ENCODE results near the gene SP8.

The SP8 gene

DNA sequence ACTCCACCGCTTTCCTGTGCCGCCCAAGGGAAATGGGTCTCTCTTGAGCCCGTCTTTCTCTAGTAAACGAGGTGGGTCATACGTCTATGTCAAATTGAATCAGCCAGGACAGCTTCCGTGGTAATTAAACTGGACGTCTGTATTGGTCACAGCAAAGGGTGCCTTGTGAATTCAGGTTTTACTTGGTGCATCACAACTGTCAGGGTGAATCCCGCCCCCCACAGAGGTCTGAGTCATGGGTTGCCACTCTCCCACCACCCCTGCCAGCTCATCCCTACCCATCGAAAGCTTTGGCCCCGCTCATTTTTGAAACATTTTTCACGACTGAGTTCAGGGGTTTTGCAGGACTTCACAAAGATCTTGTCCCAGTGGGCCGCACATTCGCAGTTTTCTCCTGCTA lies 8.0 kb upstream of the SP8 start:
- no peak for DNase-seq (ENCODE audit: low read depth in 3 of 3, low spot score in 1 of 3)

DNA sequence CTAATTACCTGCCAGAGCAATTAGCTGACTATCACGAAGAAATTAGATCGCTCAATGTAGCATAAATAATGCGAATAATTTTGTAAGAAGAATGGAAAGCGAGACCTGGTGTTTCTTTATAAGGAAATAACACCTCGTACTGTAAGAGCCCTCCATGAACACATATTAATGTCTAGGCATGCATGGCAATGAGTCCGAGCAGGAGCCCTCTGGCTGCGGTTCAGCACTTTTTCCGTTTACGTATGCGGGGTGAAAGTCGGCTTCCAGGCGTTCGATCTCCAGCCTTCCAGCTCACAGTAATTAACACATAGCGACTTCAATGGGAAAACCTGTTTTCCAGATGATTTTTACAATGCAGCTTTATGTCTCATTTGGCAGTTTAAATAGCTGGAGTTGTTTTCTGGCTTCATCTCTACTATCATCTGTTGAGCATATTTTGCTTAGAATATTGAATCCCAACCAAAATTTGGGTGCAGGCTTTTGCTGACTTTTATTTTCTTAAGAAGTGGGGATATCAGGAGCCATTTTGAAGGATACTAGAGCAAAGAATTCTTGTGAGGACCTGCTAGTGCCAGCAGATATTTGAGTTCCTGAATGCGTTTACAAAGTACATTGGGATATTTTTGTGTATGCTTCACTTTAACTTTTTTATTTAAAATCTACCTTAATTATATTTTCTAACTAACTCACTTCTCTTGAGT lies 7.2 kb upstream of the SP8 start:
- no peak for DNase-seq (ENCODE audit: low read depth in 3 of 3, low spot score in 1 of 3)

DNA sequence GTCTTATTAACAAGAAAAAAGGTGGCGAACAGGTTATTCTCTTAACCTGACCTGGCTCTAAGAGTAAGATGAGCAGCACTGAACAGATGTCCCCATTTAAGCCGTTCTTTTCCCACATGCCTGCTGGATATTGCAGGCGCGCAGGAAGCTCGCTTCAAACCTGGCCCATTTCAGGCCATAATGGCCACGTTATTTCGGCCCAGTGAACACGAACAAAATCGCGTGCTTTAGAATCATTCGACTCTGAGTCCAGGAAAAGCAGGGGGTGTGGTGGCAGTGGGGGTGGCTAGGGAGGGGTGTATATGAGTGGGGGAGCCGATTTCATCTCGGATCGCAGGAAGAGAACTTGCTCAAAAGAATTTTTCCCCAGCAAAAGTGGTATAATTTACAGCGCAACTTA lies 6.6 kb upstream of the SP8 start:
- DNase-seq (ENCODE audit: low read depth in 3 of 3, low spot score in 1 of 3), result no peak

- DNase-seq (ENCODE audit: low read depth in 3 of 3, low spot score in 1 of 3), result no peak
Measured at GRCh38 chr7:20791538-20792434, 5.1 kb upstream of the SP8 start.

GRCh38 chr7:20790375-20790774 lies 3.7 kb upstream of the SP8 start:
- no peak for DNase-seq (ENCODE audit: low read depth in 3 of 3, low spot score in 1 of 3)

DNA sequence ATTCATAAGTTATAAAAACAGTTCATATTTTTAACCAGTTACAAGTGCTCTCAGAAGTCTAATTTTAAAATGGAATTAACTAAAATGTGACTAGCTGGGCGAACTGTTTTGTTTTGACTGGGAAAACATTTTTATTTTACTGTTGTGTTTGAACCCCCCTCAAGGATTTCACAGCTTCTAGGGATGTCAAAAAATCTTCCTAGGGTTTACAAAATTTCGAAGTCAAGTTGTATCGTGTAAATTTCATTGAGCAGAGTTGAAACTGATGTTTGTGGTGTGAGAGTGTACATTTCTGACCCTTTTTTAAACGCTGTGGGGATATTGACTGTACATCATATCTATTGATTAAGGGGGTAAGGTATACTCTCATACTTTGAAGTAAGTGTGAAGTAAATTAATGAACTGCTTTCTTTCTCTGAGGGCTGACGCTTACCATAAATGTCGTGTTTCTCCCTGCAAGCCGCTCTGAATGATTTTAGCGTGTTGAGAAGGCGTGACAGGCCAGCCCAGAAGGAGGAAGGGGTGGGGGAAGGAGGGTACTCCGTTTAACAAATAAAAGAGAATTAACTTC lies 1.8 kb upstream of the SP8 start:
- DNase-seq (ENCODE audit: low read depth in 3 of 3, low spot score in 1 of 3), result no peak

DNA sequence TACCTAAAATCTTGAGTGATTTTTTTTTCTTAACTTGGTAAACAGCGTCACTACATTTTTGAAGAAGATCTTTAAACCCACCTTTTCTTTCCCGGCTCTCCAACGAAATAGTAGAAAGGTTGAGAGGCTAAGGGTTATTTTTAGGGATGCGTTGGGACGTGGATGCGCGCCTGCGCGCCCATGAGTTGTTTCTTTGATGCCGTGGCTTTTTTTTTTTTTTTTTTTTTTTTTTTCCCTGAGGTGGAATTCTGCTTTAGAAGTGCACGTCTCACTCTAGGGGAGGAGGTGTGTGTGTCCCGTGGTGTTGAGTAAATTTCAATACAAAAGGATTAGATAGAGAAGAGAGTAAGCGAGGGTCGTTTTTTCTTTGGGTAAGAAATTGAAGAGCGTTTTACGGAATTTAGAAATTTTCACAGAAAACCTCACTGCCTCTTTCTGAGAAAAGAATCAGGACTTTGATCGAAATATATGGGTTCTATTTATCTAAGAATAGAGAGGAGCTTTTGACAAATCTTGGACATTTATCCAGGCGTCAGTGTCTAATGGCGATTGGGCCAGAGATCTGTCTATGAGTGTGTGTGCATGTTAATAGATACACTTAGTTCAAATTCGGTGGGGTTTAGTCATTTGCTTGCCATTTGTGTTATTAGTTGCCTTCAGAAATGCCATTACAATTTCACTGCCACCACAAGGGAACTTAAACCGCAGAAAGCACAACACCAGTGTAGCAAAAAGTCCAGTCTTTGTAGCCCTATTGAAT lies 1.2 kb upstream of the SP8 start:
- DNase-seq (ENCODE audit: low read depth in 3 of 3, low spot score in 1 of 3), result no peak

DNA sequence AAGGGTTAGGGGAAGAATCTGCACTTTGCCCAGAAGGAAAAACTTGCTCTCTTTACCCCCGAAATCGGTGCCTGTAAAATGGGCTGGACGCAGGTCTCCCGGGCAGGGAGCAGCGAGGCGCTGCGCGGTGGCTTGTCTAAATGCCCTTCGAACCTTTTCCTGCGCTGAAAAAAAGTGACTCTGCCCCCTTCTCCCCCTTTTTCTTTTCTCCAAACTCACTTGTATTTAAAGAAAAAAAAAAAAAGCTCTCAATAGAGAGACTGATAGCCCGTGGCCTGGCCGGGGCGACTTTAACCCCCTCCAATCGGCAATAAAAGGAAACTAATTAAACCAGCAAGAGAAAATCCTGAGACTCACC lies 286 bp downstream of the SP8 start:
- no peak for DNase-seq (ENCODE audit: low read depth in 3 of 3, low spot score in 1 of 3)

- DNase-seq (ENCODE audit: low read depth in 3 of 3, low spot score in 1 of 3), result no peak
Measured at GRCh38 chr7:20786049-20786412, 655 bp downstream of the SP8 start.

GRCh38 chr7:20785157-20786048 lies 1.3 kb downstream of the SP8 start:
- DNase-seq (ENCODE audit: low read depth in 3 of 3, low spot score in 1 of 3), result no peak

DNA sequence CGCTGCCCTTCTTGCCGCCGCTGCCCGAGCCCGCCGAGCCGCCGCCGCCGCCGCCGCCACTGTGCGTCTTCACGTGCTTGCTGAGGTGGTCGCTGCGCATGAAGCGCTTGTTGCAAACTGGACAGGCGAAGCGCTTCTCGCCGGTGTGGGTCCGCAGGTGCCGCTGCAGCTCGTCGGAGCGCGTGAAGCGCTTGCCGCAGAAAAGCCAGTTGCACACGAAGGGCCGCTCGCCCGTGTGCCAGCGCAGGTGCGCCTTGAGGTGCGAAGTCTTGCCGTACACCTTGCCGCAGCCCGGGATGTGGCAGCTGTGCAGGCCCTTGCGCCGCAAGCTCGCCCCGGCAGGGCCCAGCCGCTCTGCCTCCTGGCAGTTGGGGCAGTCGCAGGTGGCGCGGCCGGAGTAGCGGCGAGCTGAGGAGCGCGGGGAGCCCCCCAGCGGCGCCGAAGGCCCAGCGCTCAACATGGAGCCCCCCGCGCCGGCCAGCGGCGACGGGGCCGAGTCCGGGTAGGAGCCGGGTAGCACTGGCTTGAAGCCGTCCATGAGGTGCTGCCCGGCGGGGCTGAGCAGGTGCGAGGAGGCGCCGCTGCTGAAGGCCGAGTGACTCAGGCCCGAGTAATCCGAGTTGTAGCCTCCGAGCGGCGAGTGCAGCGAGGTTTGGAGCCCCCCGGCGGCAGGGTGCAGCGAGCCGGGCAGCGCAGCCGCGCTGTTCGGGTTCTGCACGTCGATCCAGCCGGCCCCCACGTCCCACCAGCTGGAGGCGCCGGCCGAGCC lies 2.1 kb downstream of the SP8 start:
- DNase-seq (ENCODE audit: low read depth in 3 of 3, low spot score in 1 of 3), result no peak

GRCh38 chr7:20783700-20784387 lies 2.8 kb downstream of the SP8 start:
- no peak for DNase-seq (ENCODE audit: low read depth in 3 of 3, low spot score in 1 of 3)

DNA sequence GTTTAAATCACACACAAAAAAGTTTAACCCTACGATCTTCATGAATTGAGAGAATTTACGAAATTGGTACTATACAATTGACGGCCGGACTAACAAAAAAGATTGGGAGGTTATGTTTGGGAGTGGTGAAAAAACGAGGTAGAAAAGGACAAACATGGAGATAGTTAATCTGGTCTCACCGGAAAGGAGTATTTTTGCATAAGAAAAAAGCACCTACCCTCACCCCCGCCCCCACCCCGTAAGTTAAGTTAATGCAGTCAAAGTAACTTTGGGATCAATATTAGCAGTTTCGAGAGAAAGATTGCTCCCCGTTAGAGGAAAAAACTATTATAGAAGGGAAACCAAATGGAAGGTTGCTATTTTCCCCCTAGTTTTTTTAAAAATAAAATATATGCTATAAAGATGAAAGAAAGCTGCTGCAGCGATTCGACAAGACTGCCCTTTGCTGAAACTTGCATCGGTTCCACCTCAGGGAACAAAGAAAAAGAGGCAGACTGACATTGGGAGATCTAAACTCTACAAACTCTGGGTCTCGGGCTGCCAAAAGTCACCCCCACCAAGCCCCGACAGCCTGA lies 3.5 kb downstream of the SP8 start:
- DNase-seq (ENCODE audit: low read depth in 3 of 3, low spot score in 1 of 3), result no peak

- no peak for DNase-seq (ENCODE audit: low read depth in 3 of 3, low spot score in 1 of 3)
Measured at GRCh38 chr7:20779041-20779440, 7.6 kb downstream of the SP8 start.

DNA sequence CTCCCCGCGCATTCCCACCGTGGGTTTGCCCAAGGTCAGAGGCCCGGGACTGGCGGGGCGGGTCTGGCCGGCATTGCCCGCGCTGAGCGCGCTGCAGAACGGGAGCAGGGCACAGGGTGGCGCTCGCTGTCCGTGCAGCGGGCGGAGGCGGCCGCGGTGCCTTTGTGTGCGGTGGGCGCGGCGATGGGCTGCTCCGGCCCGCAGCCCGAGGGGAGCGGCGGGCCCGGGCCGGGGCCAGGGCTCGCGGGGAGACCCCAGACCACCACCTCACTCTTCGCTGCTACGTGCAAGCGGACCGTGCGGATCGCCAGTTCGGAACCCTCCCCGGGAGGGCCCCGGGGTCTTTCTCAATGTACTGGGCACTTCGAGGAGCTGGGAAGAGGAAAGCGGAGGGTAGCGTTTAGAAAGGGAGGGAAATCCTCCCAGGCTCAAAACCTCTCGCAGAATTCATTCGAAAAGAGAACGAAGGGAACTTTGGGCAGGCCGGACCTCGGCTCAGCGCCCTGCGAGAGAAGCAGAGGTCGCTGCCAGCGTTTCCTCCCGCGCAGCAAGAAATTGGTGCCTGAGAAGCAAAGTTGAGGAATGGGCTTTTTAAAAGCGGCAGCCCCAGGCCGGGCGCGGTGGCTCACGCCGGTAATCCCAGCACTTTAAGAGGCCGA lies 8.5 kb downstream of the SP8 start:
- no peak for DNase-seq (ENCODE audit: low read depth in 3 of 3, low spot score in 1 of 3)

DNA sequence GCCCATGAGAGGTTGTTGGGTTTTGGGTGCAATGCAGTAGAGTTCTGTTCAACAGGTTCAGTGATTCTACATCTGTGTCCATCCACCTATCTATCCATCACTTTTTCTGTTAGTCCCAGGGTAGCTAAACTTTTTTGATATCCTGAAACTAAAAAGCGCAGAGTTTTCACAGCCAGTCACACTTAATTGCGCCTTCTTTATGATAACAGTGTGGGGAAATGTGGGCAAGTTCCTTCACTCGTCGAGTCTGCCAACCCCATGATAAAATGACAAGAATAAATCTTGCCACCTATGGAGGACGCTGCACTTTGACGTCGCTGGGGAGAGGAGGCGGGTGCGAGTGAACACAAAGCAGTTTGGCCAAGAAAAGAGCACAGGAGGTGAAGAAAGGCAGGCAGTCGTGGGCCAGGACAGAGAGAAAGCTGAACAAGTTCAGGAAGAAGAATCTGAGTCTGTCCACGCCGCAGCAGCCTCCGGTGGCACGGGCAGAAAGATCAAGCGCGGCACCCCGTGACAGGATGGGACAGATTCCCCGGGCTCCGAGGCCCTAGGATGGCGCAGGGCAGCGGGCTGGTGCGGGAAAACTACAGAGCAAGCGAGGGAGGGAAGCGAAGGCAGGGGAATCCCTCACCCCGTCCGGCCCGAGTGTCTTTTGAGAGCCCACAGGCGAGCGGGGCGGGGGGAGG lies 9.2 kb downstream of the SP8 start:
- no peak for DNase-seq (ENCODE audit: low read depth in 3 of 3, low spot score in 1 of 3)

DNA sequence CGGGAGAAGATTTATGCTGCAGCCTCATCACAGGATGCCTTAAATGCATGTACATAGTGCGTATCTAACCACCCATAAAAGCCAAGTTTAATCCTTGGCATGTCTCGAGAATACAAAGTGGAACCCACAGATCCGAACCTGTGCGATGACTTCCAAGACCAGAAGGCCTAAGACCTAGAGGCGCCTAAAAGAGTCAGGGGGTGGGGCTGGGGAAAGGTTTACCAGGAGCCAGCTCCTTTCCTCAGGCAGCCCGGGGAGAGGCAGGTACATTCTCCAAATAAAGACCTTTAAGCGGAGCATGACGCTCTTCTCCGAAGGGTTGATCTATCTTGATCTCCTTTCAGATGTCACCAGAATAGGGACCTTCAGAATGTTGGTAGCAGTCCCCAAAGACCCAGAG lies 9.7 kb downstream of the SP8 start:
- no peak for DNase-seq (ENCODE audit: low read depth in 3 of 3, low spot score in 1 of 3)
